ENCODE results near the gene ACOXL. TPM values are rescaled to one million over a fixed set of nuclear protein-coding genes. Genes with fewer than 3 reads are reported as not detected.
A peak's percentile ranks its signal among the peaks of the same experiment; 100 is the strongest.

ACOXL gene
- total and polyA plus RNA-seq, 2 of the 8 experiments (the other 6 are each of a cell fraction or from before 2014, with no cell fraction given): 11.4 to 20.6 TPM

- Histone ChIP-seq H2BK15ac (ENCODE audit: low read length) (no peak overlapping the region), H4K20me1 (replicated peaks in 1 of 2; ENCODE audit: control insufficient read depth in 1 of 2, insufficient read depth in 2 of 2, low read length in 2 of 2) (no peaks in the 10 kb centered on the region), H3K27ac (ENCODE audit: low read depth, low read length) (no peak overlapping the region), H2BK20ac (ENCODE audit: low read length) (no peak overlapping the region), H3K14ac (ENCODE audit: insufficient read length) (no peak overlapping the region), H3K4ac (replicated peaks; ENCODE audit: insufficient read length, low read depth, low read length) (no peak overlapping the region), H3K36me3 (ENCODE audit: control insufficient read depth in 2 of 4, insufficient read depth in 4 of 4, low read length in 3 of 4) (peaks cover 3 to 44% (median 22%) of the 10 kb centered on the region in 4 experiments), H3K4me2 (ENCODE audit: insufficient read depth in 1 of 2, low read depth in 2 of 2, low read length in 2 of 2) (no peak overlapping the region; a peak in 1 of 4 replicates), H4K5ac (ENCODE audit: insufficient read length, low read depth, low read length) (no peak overlapping the region), H2BK5ac (ENCODE audit: low read depth, low read length) (peak overlapping the region; percentile 26; the same call in 1 of the 2 replicates), H3K4me3 (ENCODE audit: extremely low read depth in 1 of 4, insufficient read depth in 2 of 4, low read depth in 3 of 4, low read length in 4 of 4) (no peak overlapping the region), H3K79me1 (ENCODE audit: low read depth, low read length) (no peaks in the 10 kb centered on the region), H3K56ac (replicated peaks; ENCODE audit: insufficient read length, low read depth, low read length) (no peak overlapping the region), H3K9ac (replicated peaks in 1 of 4; ENCODE audit: extremely low read depth in 1 of 4, low read depth in 3 of 4, low read length in 3 of 4) (no peak overlapping the region; a peak in 1 of 7 replicates), H2BK12ac (ENCODE audit: low read depth, low read length) (peak overlapping the region; percentile 51; the same call in 1 of the 2 replicates), H3K23me2 (ENCODE audit: low read depth, low read length) (no peaks in the 10 kb centered on the region), H3K79me2 (ENCODE audit: control insufficient read depth in 1 of 2, insufficient read depth in 2 of 2, low read length in 2 of 2) (no peaks in the 10 kb centered on the region), H2AK5ac (ENCODE audit: low read depth, low read length) (no peak overlapping the region), H4K91ac (replicated peaks; ENCODE audit: insufficient read length, low read length) (peak overlapping the region; percentile 25), H2BK120ac (replicated peaks; ENCODE audit: low read depth, low read length) (no peak overlapping the region), H3K23ac (ENCODE audit: insufficient read length) (no peak overlapping the region), H2AFZ (ENCODE audit: low read length) (no peak overlapping the region), H4K8ac (ENCODE audit: extremely low read depth, insufficient read depth, low read length) (no peak overlapping the region; the same call in 1 of the 2 replicates), H3K9me3 (ENCODE audit: insufficient read depth in 2 of 2, low read depth in 1 of 2, low read length in 1 of 2) (peaks cover 0 to 7% of the 10 kb centered on the region in 2 experiments; a peak in 2 of 4 replicates), H3K4me1 (replicated peaks in 1 of 4; ENCODE audit: control insufficient read depth in 3 of 4, insufficient read depth in 4 of 4, low read length in 3 of 4) (peaks cover 2 to 19% (median 5%) of the 10 kb centered on the region in 4 experiments; a peak in 5 of 7 replicates), H3K27me3 (replicated peaks in 1 of 4; ENCODE audit: control insufficient read depth in 3 of 4, extremely low read depth in 1 of 4, insufficient read depth in 3 of 4, low read length in 3 of 4) (no peaks in the 10 kb centered on the region), H3K18ac (ENCODE audit: extremely low read depth, low read length) (peak overlapping the region; percentile 10; the same call in 1 of the 2 replicates)
- FAIRE-seq (no peak), DNase-seq (ENCODE audit: low read depth in 1 of 2, low spot score in 2 of 2) (no peak)
- 85% methylated on average over 7 of the region's 7 CpGs; no CpG with 5 or more reads in 1 of the 2 experiments for WGBS, 2 experiments (ENCODE audit: extremely low coverage in 1 of 2, insufficient coverage in 1 of 2, insufficient read length in 1 of 2, insufficient replicate concordance in 2 of 2, low coverage in 1 of 2, low lambda C conversion rate in 2 of 2, missing lambda C conversion rate in 1 of 2)
- ChIA-PET CTCF (ENCODE audit: partially characterized antibody) (interaction anchor here (2.0 kb wide), 1 partner anchor 11 kb away, joined by 10 read pairs; no protein-coding TSS in a partner anchor), POLR2A (ENCODE audit: partially characterized antibody) (no interaction called here)
- no peak for TF ChIP-seq FOSL1 (IDR thresholded peaks at IDR 0.05; ENCODE audit: insufficient read depth, low read depth, low read length)
- no peak for TF ChIP-seq SIN3A (conservative IDR thresholded peaks at IDR 0.05 in 1 of 2, IDR thresholded peaks at IDR 0.05 in 1 of 2; ENCODE audit: low read depth in 1 of 2, low read length in 2 of 2)
- no peak for TF ChIP-seq TAF1 (IDR thresholded peaks at IDR 0.05; ENCODE audit: low read depth, low read length)
- no peak for TF ChIP-seq BACH1 (IDR thresholded peaks at IDR 0.05; ENCODE audit: low read length)
- TF ChIP-seq RNF2 (IDR thresholded peaks at IDR 0.05; ENCODE audit: borderline replicate concordance, low read depth, low read length, missing control alignments, poor library complexity, severe bottlenecking): no peak
- TF ChIP-seq GABPA (IDR thresholded peaks at IDR 0.05; ENCODE audit: borderline replicate concordance, insufficient read depth, low read length): no peak
- no peak for TF ChIP-seq SP2 (IDR thresholded peaks at IDR 0.05; ENCODE audit: low read length)
- no peak for TF ChIP-seq RXRA (IDR thresholded peaks at IDR 0.05; ENCODE audit: insufficient read depth, low read depth, low read length)
- TF ChIP-seq E2F6 (IDR thresholded peaks at IDR 0.05): no peak
- no peak for TF ChIP-seq HDAC2 (IDR thresholded peaks at IDR 0.05; ENCODE audit: borderline replicate concordance in 1 of 2, low read depth in 2 of 2, low read length in 2 of 2)
Measured at GRCh38 chr2:110800611-110801402, 68.4 kb downstream of the ACOXL start.
